Epithelial cell of esophagus (primary cell): ENCODE results near the gene EIF4G3.
A peak's percentile ranks its signal among the peaks of the same experiment; 100 is the strongest.
"Not testable (repeated sequence)": the region's sequence is repeated elsewhere in the genome, so short reads cannot be mapped to it uniquely, and the experiment has no call there.

ENCODE experiments used
- DNase-seq: peaks from one replicate; pipeline ENCODE4 v3.0.0; 2010; ENCODE audit warnings: low read depth
- H3K4me3 ChIP-seq: 2 replicates; pipeline ENCODE4 v1.5.1; 2011; ENCODE audit warnings: mild to moderate bottlenecking, low read length, control low read depth
- CTCF ChIP-seq: IDR thresholded peaks from 2 replicates; pipeline ENCODE4 v1.5.1; 2011; ENCODE audit warnings: low read depth, mild to moderate bottlenecking, low read length, control low read depth, inconsistent platforms; ENCODE audit not compliant: insufficient read depth; ENCODE audit errors: missing control alignments

The EIF4G3 gene

DNA sequence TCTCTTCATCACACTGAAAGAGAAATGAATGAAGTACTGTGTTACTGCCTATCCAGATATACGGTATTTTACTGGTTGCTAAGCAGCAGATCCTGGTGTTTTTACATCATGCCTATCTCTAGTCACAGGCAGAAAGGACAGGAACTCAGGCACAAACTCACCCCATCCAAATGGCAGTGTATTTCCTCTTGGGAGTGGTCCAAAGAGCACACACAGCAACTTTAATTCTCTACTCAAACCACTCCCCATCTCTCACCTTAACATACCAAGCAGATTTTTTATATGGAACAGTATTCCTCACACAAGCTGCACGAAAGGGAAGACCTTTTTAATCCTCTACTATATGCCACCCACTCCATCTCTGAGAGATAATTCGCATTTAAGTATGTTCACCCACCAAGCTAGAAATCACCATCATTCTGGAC lies 27.3 kb downstream of the EIF4G3 start:
- peak; percentile 79 for DNase-seq
- no peak for TF ChIP-seq CTCF
- no peak overlapping the region for H3K4me3 ChIP-seq

DNA sequence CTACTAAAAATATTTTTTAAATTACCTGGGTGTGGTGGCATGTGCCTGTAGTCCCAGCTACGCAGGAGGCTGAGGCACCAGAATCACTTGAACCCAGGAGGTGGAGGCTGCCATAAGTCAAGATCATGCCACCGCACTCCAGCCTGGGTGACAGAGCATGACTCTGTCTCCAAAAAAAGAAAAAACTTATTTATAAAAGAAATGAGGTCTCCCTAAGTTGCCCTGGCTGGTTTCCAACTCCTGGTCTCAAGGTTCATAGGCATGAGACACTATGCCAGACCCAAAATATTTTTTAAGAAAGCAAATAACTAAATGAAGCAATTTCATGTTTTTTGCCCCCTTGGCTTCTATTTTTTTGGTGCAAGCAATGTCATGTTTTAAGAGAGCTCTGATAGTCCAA lies 32.9 kb downstream of the EIF4G3 start:
- H3K4me3 ChIP-seq: no peak overlapping the region
- DNase-seq: no peak
- TF ChIP-seq CTCF: no peak

DNA sequence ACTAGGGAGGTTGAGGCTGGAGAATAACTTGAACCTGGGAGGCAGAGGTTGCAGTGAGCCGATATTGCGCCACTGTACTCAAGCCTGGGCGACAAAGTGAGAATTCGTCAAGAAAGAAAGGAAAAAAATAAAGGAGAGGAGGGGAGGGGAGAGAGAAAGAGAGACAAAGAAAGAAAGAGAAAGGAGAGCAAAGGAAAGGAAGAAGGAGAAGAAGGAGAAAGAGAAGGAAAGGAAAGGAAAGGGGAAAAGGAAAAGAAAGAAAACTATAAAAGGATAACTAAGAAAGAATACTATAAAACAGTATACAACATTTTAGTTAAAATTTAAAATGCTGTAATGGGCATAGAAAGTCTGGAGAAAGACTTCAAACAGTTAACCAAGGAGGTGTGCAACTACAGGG lies 33.6 kb downstream of the EIF4G3 start:
- DNase-seq: no peak
- no peak for TF ChIP-seq CTCF
- no peak overlapping the region for H3K4me3 ChIP-seq

DNA sequence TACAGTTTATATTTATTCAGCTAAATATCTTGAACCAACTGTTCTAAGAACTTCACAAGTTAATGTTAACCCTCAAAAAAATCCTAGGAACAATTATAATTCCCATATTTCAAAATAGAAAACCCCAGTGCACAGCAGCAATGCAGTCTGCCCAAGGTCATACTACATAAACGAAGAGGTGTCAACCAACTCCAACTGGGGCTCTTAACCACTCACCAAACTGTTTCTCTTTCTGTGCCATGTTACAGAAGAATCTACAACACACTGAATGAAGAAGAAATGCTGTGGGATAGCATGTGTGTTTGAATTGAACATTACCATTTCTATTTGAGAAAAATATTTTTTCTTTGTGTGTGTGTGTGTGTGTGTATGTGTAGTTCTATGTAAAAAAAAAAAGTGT lies 35.7 kb downstream of the EIF4G3 start:
- no peak overlapping the region for H3K4me3 ChIP-seq
- no peak for TF ChIP-seq CTCF

DNA sequence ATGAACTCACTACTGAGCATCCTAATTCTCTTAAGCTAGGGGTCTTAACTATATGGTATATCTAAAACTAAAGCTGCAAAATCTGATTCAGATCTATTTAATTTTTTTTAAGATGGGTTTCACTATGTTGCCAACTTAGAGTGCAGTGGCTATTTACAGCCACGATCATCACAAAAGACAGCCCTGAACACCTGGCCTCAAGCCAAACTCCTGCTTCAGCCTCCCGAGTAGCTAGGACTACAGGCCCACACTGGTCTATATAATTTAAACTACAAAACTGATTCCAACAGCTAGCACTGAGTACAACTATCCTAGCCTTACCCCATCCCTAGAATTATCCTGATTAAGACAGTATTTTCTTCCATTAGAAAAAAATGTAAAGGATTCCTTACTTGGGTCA lies 37.1 kb downstream of the EIF4G3 start:
- DNase-seq: no peak
- TF ChIP-seq CTCF: no peak
- no peak overlapping the region for H3K4me3 ChIP-seq

More for the DNA sequence above, 35.7 kb downstream of the EIF4G3 start:
- DNase-seq: no peak

DNA sequence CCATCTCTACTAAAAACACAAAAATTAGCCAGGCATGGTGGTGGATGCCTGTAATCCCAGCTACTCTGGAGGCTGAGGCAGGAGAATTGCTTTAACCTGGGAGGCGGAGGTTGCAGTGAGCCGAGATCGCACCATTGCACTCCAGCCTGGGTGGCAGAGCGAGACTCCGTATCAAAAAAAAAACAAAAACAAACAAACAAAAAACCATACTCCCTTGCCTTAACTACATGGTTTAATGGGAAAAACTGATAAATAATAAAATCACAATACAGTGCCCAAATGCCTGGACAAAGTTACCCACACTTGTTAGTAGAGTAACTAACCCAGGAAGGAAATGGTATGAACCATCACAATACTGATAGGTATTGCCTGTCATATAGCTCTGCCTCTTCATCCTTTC lies 40.4 kb downstream of the EIF4G3 start:
- not testable (repeated sequence) for DNase-seq, H3K4me3 ChIP-seq

GRCh38 chr1:21131200-21131599 lies 45.5 kb downstream of the EIF4G3 start:
- no peak overlapping the region for H3K4me3 ChIP-seq
- no peak for TF ChIP-seq CTCF
- DNase-seq: no peak

- no peak overlapping the region for H3K4me3 ChIP-seq
- DNase-seq: no peak
- TF ChIP-seq CTCF: no peak
These were observed 47.3 kb downstream of the EIF4G3 start for GRCh38 chr1:21129407-21129806.
